WTC11 (cell line): Measurements from ENCODE around the gene ZNF684.

ENCODE experiments used
- JAZF1 ChIP-seq: fragments of 250-450 bp; sonication (Bioruptor Pico); IDR thresholded peaks from 2 replicates; pipeline ENCODE4 v1.9.0; 2021; ENCODE audit warnings: moderate library complexity, mild to moderate bottlenecking, inconsistent platforms
- NFYB ChIP-seq: sonication (generic); formaldehyde crosslinking; conservative IDR thresholded peaks from 2 replicates; pipeline ENCODE4 v1.8.0; 2022; ENCODE audit warnings: low read depth, missing genetic modification reagents
- TCF7 ChIP-seq: sonication (generic); formaldehyde crosslinking; IDR thresholded peaks from 2 replicates; pipeline ENCODE4 v1.8.0; 2022; ENCODE audit warnings: mild to moderate bottlenecking, low read depth, missing genetic modification reagents, moderate library complexity
- TEAD4 ChIP-seq: sonication (generic); formaldehyde crosslinking; IDR thresholded peaks from 2 replicates; pipeline ENCODE4 v1.8.0; 2022; ENCODE audit warnings: mild to moderate bottlenecking, missing genetic modification reagents
- ZBTB21 ChIP-seq: sonication (generic); formaldehyde crosslinking; IDR thresholded peaks from 2 replicates; pipeline ENCODE4 v1.8.1; 2023; ENCODE audit warnings: mild to moderate bottlenecking, missing genetic modification reagents, borderline replicate concordance
- ZNF317 ChIP-seq: sonication (generic); formaldehyde crosslinking; IDR thresholded peaks from 2 replicates; pipeline ENCODE4 v1.8.1; 2023; ENCODE audit warnings: low read depth, mild to moderate bottlenecking, moderate library complexity, missing genetic modification reagents, borderline replicate concordance
- TF ChIP-seq, protein P1 (sequence below): fragments of 200-600 bp; IDR thresholded peaks from 2 replicates; pipeline ENCODE4 v1.8.0; 2022; ENCODE audit warnings: antibody characterized with exemption
- TF ChIP-seq, protein P2 (sequence below): sonication (generic); formaldehyde crosslinking; conservative IDR thresholded peaks from 2 replicates; pipeline ENCODE4 v1.8.1; 2022; ENCODE audit warnings: mild to moderate bottlenecking, missing genetic modification reagents
- TF ChIP-seq, protein P3 (sequence below): sonication (generic); formaldehyde crosslinking; IDR thresholded peaks from 2 replicates; pipeline ENCODE4 v1.8.1; 2022; ENCODE audit warnings: low read depth, missing genetic modification reagents, borderline replicate concordance
- TF ChIP-seq, protein P4 (sequence below): sonication (generic); formaldehyde crosslinking; conservative IDR thresholded peaks from 2 replicates; pipeline ENCODE4 v1.8.1; 2023; ENCODE audit warnings: mild to moderate bottlenecking, low read depth, missing genetic modification reagents, moderate library complexity
- TF ChIP-seq, protein P5 (sequence below): sonication (generic); formaldehyde crosslinking; IDR thresholded peaks from 2 replicates; pipeline ENCODE4 v1.8.0; 2022; ENCODE audit warnings: mild to moderate bottlenecking, missing genetic modification reagents

DNA sequence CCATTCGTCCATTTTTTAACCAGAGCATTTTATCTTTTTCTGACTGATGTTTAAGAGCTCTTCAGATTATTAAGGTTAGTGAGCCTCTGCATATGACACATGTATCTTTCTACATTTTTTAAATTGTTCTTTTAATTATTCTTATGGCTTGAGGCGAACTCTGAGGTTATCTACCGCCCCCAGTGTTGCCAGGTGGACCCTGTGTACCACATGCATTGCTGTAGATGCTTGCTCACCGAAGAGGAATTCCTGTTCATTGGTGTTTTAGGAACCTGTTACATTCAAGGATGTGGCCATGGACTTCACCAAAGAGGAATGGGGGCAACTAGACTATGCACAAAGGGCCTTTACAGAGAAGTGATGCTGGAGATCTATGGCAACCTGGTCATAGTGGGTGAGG is 31.8 kb downstream of the ZNF684 start:
- TF ChIP-seq, protein P1, sequence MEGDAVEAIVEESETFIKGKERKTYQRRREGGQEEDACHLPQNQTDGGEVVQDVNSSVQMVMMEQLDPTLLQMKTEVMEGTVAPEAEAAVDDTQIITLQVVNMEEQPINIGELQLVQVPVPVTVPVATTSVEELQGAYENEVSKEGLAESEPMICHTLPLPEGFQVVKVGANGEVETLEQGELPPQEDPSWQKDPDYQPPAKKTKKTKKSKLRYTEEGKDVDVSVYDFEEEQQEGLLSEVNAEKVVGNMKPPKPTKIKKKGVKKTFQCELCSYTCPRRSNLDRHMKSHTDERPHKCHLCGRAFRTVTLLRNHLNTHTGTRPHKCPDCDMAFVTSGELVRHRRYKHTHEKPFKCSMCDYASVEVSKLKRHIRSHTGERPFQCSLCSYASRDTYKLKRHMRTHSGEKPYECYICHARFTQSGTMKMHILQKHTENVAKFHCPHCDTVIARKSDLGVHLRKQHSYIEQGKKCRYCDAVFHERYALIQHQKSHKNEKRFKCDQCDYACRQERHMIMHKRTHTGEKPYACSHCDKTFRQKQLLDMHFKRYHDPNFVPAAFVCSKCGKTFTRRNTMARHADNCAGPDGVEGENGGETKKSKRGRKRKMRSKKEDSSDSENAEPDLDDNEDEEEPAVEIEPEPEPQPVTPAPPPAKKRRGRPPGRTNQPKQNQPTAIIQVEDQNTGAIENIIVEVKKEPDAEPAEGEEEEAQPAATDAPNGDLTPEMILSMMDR: no peak
- TF ChIP-seq TCF7 (CRISPR knock-in tag): no peak
- no peak for TF ChIP-seq ZBTB21
- TF ChIP-seq ZNF317 (CRISPR knock-in tag): no peak
- TF ChIP-seq, protein P2, sequence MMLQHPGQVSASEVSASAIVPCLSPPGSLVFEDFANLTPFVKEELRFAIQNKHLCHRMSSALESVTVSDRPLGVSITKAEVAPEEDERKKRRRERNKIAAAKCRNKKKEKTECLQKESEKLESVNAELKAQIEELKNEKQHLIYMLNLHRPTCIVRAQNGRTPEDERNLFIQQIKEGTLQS (CRISPR knock-in tag): no peak
- TF ChIP-seq, protein P3, sequence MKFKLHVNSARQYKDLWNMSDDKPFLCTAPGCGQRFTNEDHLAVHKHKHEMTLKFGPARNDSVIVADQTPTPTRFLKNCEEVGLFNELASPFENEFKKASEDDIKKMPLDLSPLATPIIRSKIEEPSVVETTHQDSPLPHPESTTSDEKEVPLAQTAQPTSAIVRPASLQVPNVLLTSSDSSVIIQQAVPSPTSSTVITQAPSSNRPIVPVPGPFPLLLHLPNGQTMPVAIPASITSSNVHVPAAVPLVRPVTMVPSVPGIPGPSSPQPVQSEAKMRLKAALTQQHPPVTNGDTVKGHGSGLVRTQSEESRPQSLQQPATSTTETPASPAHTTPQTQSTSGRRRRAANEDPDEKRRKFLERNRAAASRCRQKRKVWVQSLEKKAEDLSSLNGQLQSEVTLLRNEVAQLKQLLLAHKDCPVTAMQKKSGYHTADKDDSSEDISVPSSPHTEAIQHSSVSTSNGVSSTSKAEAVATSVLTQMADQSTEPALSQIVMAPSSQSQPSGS (CRISPR knock-in tag): no peak
- TF ChIP-seq, protein P4, sequence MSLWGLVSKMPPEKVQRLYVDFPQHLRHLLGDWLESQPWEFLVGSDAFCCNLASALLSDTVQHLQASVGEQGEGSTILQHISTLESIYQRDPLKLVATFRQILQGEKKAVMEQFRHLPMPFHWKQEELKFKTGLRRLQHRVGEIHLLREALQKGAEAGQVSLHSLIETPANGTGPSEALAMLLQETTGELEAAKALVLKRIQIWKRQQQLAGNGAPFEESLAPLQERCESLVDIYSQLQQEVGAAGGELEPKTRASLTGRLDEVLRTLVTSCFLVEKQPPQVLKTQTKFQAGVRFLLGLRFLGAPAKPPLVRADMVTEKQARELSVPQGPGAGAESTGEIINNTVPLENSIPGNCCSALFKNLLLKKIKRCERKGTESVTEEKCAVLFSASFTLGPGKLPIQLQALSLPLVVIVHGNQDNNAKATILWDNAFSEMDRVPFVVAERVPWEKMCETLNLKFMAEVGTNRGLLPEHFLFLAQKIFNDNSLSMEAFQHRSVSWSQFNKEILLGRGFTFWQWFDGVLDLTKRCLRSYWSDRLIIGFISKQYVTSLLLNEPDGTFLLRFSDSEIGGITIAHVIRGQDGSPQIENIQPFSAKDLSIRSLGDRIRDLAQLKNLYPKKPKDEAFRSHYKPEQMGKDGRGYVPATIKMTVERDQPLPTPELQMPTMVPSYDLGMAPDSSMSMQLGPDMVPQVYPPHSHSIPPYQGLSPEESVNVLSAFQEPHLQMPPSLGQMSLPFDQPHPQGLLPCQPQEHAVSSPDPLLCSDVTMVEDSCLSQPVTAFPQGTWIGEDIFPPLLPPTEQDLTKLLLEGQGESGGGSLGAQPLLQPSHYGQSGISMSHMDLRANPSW (CRISPR knock-in tag): no peak
- no peak for TF ChIP-seq TEAD4
- TF ChIP-seq, protein P5, sequence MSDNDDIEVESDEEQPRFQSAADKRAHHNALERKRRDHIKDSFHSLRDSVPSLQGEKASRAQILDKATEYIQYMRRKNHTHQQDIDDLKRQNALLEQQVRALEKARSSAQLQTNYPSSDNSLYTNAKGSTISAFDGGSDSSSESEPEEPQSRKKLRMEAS (CRISPR knock-in tag): no peak
- TF ChIP-seq JAZF1 (CRISPR knock-in tag): no peak
- no peak for TF ChIP-seq NFYB (CRISPR knock-in tag)
